ENCODE results near the gene PTPA. TPM values are rescaled to one million over a fixed set of nuclear protein-coding genes. Genes with fewer than 3 reads are reported as not detected.
A peak's percentile ranks its signal among the peaks of the same experiment; 100 is the strongest.

Gene PTPA
- total and polyA plus RNA-seq, 2 donors (not counting 1 experiment from before 2014, with no cell fraction given), result 190 to 203 TPM

DNA sequence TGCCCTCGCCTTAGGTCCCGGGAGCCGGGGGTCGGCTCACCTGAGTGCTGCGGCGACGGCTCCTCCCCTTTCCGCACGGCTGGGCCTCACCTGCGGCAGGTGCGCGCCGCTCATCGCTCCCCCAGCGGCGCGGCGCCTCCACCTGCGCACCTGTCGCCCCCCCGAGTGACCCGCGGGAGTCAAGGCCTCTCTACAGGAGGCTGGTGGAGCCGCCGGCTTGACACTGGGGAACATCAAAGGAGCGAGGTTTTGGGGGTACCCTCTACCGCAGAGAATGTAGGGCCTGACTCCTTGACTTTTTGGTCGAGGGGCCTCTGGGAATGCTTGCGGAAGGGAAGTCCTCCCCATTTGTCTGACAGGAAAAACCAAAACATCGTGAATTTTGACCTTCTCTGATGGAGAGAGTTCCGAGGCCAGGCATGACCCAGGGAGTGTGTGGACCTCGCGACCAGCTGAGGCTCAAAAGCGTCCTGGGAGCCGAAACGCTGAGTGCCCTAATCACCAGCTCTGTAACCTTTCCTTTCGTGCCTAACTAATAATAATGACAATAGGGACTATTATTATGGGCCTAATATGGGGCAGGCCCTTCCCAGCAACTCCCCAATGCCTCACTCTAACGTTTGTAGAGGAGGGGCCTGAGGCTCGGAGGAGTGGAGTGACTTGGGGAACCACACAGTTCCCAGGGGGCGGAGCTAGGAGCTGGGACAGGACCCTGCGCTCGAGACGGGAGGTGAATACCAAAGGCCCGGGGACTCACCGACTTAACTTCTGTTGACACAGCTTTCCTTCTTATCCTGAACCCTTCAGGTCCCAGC lies 67.6 kb downstream of the PTPA start:
- H3K27ac ChIP-seq (ENCODE audit: insufficient read depth, low read length), result no peak overlapping the region
- DNase-seq (ENCODE audit: low read depth in 2 of 2), result no peak
- no peaks in the 10 kb centered on the region for H3K9me3 ChIP-seq (ENCODE audit: control insufficient read depth, insufficient read depth, low read depth, low read length)
- peak overlapping the region; percentile 90 for H3K4me2 ChIP-seq (ENCODE audit: extremely low read depth, insufficient read depth, low read length)
- H3K4me1 ChIP-seq (ENCODE audit: control insufficient read depth, extremely low read depth, insufficient read depth, low read length), result peaks cover 8% of the 10 kb centered on the region
- peaks cover 21% of the 10 kb centered on the region for H3K79me2 ChIP-seq (ENCODE audit: control insufficient read depth, insufficient read depth, low read length)
- H3K27me3 ChIP-seq (ENCODE audit: control insufficient read depth, insufficient read depth, low read length), result no peaks in the 10 kb centered on the region
- H3K4me3 ChIP-seq (replicated peaks in 1 of 4; ENCODE audit: control extremely low read depth in 1 of 4, insufficient read depth in 1 of 4, low read depth in 3 of 4, low read length in 4 of 4), result peak overlapping the region in 3 of 4 experiments; percentile 35 to 95 (median 45)
- H4K20me1 ChIP-seq (ENCODE audit: control insufficient read depth, extremely low read depth, insufficient read depth, low read length), result no peaks in the 10 kb centered on the region
- no peak for TF ChIP-seq EZH2 (IDR thresholded peaks at IDR 0.05; ENCODE audit: low read length, missing control alignments)
- TF ChIP-seq, protein P1, sequence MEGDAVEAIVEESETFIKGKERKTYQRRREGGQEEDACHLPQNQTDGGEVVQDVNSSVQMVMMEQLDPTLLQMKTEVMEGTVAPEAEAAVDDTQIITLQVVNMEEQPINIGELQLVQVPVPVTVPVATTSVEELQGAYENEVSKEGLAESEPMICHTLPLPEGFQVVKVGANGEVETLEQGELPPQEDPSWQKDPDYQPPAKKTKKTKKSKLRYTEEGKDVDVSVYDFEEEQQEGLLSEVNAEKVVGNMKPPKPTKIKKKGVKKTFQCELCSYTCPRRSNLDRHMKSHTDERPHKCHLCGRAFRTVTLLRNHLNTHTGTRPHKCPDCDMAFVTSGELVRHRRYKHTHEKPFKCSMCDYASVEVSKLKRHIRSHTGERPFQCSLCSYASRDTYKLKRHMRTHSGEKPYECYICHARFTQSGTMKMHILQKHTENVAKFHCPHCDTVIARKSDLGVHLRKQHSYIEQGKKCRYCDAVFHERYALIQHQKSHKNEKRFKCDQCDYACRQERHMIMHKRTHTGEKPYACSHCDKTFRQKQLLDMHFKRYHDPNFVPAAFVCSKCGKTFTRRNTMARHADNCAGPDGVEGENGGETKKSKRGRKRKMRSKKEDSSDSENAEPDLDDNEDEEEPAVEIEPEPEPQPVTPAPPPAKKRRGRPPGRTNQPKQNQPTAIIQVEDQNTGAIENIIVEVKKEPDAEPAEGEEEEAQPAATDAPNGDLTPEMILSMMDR (conservative IDR thresholded peaks at IDR 0.05 in 1 of 2, IDR thresholded peaks at IDR 0.05 in 1 of 2; ENCODE audit: low read depth in 1 of 2, low read length in 2 of 2), result no peak
- no peak overlapping the region for H3K9ac ChIP-seq (ENCODE audit: insufficient read depth, low read length)
- H3K36me3 ChIP-seq (ENCODE audit: control insufficient read depth, insufficient read depth, low read length), result no peaks in the 10 kb centered on the region
- no peak overlapping the region for H2AFZ ChIP-seq (ENCODE audit: low read length)

DNA sequence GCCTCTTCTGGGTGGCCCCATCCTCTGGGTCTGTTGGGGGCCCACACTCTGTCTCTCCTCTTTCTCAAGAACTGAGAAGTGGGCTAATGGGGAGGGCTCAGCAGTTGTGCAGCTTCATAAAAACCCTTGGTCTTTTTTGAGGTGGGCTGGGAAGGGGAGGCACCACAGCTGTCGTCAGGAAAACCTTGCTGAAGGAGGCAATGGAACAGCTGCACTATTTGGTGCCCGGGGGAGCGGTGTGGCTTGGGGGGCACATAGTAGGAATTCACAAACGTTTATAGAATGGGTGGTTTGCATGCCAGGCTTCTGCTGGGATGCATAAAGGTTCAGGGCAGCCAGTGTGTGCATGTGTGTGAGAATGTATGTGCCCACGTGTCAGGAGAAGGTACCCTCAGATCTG lies 70.0 kb downstream of the PTPA start:
- no peak overlapping the region for H3K9ac ChIP-seq (ENCODE audit: insufficient read depth, low read length)
- H3K27ac ChIP-seq (ENCODE audit: insufficient read depth, low read length), result no peak overlapping the region
- no peak overlapping the region for H3K4me2 ChIP-seq (ENCODE audit: extremely low read depth, insufficient read depth, low read length)
- no peak for DNase-seq (ENCODE audit: low read depth in 2 of 2)
- H3K36me3 ChIP-seq (ENCODE audit: control insufficient read depth, insufficient read depth, low read length), result no peaks in the 10 kb centered on the region
- no peaks in the 10 kb centered on the region for H4K20me1 ChIP-seq (ENCODE audit: control insufficient read depth, extremely low read depth, insufficient read depth, low read length)
- H3K79me2 ChIP-seq (ENCODE audit: control insufficient read depth, insufficient read depth, low read length), result peaks cover 15% of the 10 kb centered on the region
- H3K4me1 ChIP-seq (ENCODE audit: control insufficient read depth, extremely low read depth, insufficient read depth, low read length), result peaks cover 6% of the 10 kb centered on the region
- no peaks in the 10 kb centered on the region for H3K9me3 ChIP-seq (ENCODE audit: control insufficient read depth, insufficient read depth, low read depth, low read length)
- H2AFZ ChIP-seq (ENCODE audit: low read length), result no peak overlapping the region
- no peak overlapping the region for H3K4me3 ChIP-seq (replicated peaks in 1 of 4; ENCODE audit: control extremely low read depth in 1 of 4, insufficient read depth in 1 of 4, low read depth in 3 of 4, low read length in 4 of 4)
- H3K27me3 ChIP-seq (ENCODE audit: control insufficient read depth, insufficient read depth, low read length), result no peaks in the 10 kb centered on the region
- TF ChIP-seq, protein P1 (conservative IDR thresholded peaks at IDR 0.05 in 1 of 2, IDR thresholded peaks at IDR 0.05 in 1 of 2; ENCODE audit: low read depth in 1 of 2, low read length in 2 of 2), result no peak
- no peak for TF ChIP-seq EZH2 (IDR thresholded peaks at IDR 0.05; ENCODE audit: low read length, missing control alignments)

DNA sequence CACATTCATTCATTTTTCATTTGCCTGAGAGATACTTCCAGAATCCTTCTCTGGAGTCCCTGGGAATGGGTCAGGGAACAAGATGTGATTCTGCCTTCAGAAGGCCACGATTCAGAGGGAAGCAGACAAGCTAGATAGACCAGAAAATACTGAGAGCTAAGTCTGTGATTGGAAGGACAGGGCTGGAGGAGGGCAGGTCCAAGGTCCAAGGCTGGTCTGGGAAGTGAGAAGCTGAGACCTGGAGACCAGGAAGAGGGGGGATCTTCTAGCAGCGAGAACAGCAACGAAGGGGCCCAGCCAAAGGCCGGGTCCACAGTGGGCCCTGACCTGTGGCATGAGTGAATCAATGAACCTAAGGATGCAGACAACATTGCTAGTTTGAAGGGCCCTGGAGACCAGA lies 70.9 kb downstream of the PTPA start:
- Histone ChIP-seq H3K79me2 (ENCODE audit: control insufficient read depth, insufficient read depth, low read length) (peaks cover 6% of the 10 kb centered on the region), H3K9me3 (ENCODE audit: control insufficient read depth, insufficient read depth, low read depth, low read length) (no peaks in the 10 kb centered on the region), H2AFZ (ENCODE audit: low read length) (no peak overlapping the region), H3K4me2 (ENCODE audit: extremely low read depth, insufficient read depth, low read length) (no peak overlapping the region), H4K20me1 (ENCODE audit: control insufficient read depth, extremely low read depth, insufficient read depth, low read length) (no peaks in the 10 kb centered on the region), H3K9ac (ENCODE audit: insufficient read depth, low read length) (no peak overlapping the region), H3K4me1 (ENCODE audit: control insufficient read depth, extremely low read depth, insufficient read depth, low read length) (peaks cover 6% of the 10 kb centered on the region), H3K27ac (ENCODE audit: insufficient read depth, low read length) (no peak overlapping the region), H3K36me3 (ENCODE audit: control insufficient read depth, insufficient read depth, low read length) (no peaks in the 10 kb centered on the region), H3K27me3 (ENCODE audit: control insufficient read depth, insufficient read depth, low read length) (no peaks in the 10 kb centered on the region), H3K4me3 (replicated peaks in 1 of 4; ENCODE audit: control extremely low read depth in 1 of 4, insufficient read depth in 1 of 4, low read depth in 3 of 4, low read length in 4 of 4) (no peak overlapping the region)
- no peak for TF ChIP-seq EZH2 (IDR thresholded peaks at IDR 0.05; ENCODE audit: low read length, missing control alignments)
- TF ChIP-seq, protein P1 (conservative IDR thresholded peaks at IDR 0.05 in 1 of 2, IDR thresholded peaks at IDR 0.05 in 1 of 2; ENCODE audit: low read depth in 1 of 2, low read length in 2 of 2), result no peak
- DNase-seq (ENCODE audit: low read depth in 2 of 2), result no peak
